Lower leg skin (tissue), 3 donors: ENCODE data around the gene NCOA3.
A peak's percentile ranks its signal among the peaks of the same experiment; 100 is the strongest.

Source experiments
- POLR2A ChIP-seq, 2 donors: fragments of 450-650 bp; IDR thresholded peaks; one replicate each; pipeline ENCODE4 v1.6.1; 2016 to 2017; ENCODE audit warnings: antibody characterized with exemption in 2 of 2, mild to moderate bottlenecking in 1 of 2, moderate library complexity in 1 of 2
- TF ChIP-seq, protein P1 (sequence below), 3 donors: fragments of 450-650 bp; IDR thresholded peaks; one replicate each; pipeline ENCODE4 v1.5.1; 2016; ENCODE audit warnings: antibody characterized with exemption in 3 of 3, mild to moderate bottlenecking in 3 of 3, moderate library complexity in 2 of 3

DNA sequence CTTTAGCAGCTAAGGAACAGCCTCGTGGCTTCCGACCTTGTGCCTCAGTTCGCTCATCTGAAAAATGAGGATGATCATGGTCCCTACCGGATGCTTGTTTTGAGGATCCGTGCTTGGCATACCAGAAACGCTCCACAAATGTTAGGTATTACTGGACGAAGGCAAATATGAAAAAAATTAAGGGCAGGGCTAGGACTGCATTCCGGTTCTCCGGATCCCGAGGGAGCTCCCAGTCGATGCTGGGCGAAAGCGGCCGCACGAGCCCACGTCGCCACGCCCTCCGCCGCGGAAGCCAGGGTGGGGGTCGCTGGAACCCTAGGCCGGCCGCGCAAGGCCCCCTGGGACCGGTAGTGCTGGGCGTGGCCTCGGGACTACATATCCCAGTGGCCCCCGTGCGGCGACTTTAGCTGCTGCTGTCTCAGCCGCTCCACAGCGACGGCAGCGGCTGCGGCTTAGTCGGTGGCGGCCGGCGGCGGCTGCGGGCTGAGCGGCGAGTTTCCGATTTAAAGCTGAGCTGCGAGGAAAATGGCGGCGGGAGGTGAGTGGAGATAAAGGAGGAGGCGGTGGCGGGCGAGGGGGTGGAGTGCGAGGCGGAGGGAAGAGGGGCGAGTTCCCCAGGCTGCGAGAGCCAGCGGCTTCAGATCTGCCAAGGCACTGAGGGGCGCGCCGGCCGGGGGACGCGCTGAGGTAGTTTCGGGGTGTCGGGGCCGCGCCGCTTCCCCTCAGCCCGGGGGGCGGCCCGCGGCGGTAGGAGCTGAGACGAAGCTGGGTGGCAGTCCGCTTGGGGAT lies at the start of gene NCOA3:
- TF ChIP-seq, protein P1, sequence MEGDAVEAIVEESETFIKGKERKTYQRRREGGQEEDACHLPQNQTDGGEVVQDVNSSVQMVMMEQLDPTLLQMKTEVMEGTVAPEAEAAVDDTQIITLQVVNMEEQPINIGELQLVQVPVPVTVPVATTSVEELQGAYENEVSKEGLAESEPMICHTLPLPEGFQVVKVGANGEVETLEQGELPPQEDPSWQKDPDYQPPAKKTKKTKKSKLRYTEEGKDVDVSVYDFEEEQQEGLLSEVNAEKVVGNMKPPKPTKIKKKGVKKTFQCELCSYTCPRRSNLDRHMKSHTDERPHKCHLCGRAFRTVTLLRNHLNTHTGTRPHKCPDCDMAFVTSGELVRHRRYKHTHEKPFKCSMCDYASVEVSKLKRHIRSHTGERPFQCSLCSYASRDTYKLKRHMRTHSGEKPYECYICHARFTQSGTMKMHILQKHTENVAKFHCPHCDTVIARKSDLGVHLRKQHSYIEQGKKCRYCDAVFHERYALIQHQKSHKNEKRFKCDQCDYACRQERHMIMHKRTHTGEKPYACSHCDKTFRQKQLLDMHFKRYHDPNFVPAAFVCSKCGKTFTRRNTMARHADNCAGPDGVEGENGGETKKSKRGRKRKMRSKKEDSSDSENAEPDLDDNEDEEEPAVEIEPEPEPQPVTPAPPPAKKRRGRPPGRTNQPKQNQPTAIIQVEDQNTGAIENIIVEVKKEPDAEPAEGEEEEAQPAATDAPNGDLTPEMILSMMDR (IDR thresholded peaks at IDR 0.05) = peak in 1 of 3 donors; percentile 78
- TF ChIP-seq POLR2A (IDR thresholded peaks at IDR 0.05) = peak in 1 of 2 donors; percentile 44
